Stomach (tissue), 19 donors: ENCODE measurements around the gene CDCA3. TPM values are rescaled to one million over a fixed set of nuclear protein-coding genes. Genes with fewer than 3 reads are reported as not detected.
A peak's percentile ranks its signal among the peaks of the same experiment; 100 is the strongest.

Experiments
- DNase-seq, 2 donors: peaks; one replicate each; pipeline versions ENCODE4 v3.0.0 to v3.0.0-alpha.2; 2013 to 2019
- H3K27ac ChIP-seq, 5 donors: fragments of 200-600 bp in 4 of 5; sonication (generic) in 4 of 5; one replicate each; pipeline ENCODE4 v1.5.1; 2013 to 2019; ENCODE audit warnings: mild to moderate bottlenecking in 1 of 5, moderate library complexity in 1 of 5
- H3K27me3 ChIP-seq, 3 donors: fragments of 200-600 bp; sonication (generic); one replicate each; pipeline ENCODE4 v1.5.1; 2017 to 2019; ENCODE audit warnings: mixed run types in 1 of 3
- H3K36me3 ChIP-seq, 4 donors: fragments of 200-600 bp; sonication (generic); 1 replicate in 3 of 4; 2 replicates in 1 of 4; pipeline ENCODE4 v1.5.1; 2016 to 2019
- H3K4me1 ChIP-seq, 4 donors: fragments of 200-600 bp; sonication (generic); one replicate each; pipeline ENCODE4 v1.5.1; 2016 to 2019
- H3K4me3 ChIP-seq, 4 donors: fragments of 200-600 bp; sonication (generic) in 3 of 4; one replicate each; pipeline ENCODE4 v1.5.1; 2016 to 2019; ENCODE audit warnings: mild to moderate bottlenecking in 1 of 4
- H3K9me3 ChIP-seq, 4 donors: fragments of 200-600 bp; sonication (generic); one replicate each; pipeline ENCODE4 v1.5.1; 2016 to 2019
- CTCF ChIP-seq, 7 experiments: fragments of 450-650 bp in 4 of 7; fragments of 200-600 bp in 3 of 7; sonication (generic) in 3 of 7; IDR thresholded peaks; one replicate each; pipeline ENCODE4 v1.5.1; 2016 to 2019; ENCODE audit warnings: antibody characterized with exemption in 7 of 7, control low read depth in 2 of 7, mild to moderate bottlenecking in 1 of 7
- EP300 ChIP-seq: sonication (generic); formaldehyde crosslinking; IDR thresholded peaks from one replicate; pipeline ENCODE4 v1.6.1; 2017; ENCODE audit warnings: antibody characterized with exemption
- POLR2A ChIP-seq, 4 donors: fragments of 450-650 bp; IDR thresholded peaks; one replicate each; pipeline ENCODE4 v1.6.1; 2016; ENCODE audit warnings: antibody characterized with exemption in 4 of 4, control low read depth in 2 of 4, mild to moderate bottlenecking in 1 of 4, moderate library complexity in 1 of 4
- POLR2AphosphoS5 ChIP-seq, 3 donors: sonication (generic); formaldehyde crosslinking; IDR thresholded peaks; one replicate each; pipeline ENCODE4 v1.6.1; 2016; ENCODE audit warnings: antibody characterized with exemption in 3 of 3
- WGBS, 5 donors: extraction: QIAGEN DNeasy Blood & Tissue Kit in 3 of 5; methylation state at CpG; one replicate each; pipeline versions ENCODE4 v1.1.5 to v1.1.7; 2013 to 2018; 5-methylcytosine and 5-hydroxymethylcytosine counted together
- intact Hi-C: fragments of 100-400 bp; cut with DNase I; formaldehyde crosslinking; loops from one replicate; pipeline ENCODE4 v1.15.1; 2023; ENCODE audit warnings: low total_unique reads
- long read RNA-seq, 10 donors: transcript quantifications; one replicate each; lab custom pipeline, GENCODE V29; 2026
- polyA plus RNA-seq, 3 donors: library from polyadenylated mRNA; stranded (reverse); fragments of 200-250 nt; gene quantifications; one replicate each; pipeline ENCODE4 v1.2.3, GENCODE V29; 2013
- total RNA-seq, 5 donors: library from RNA; depleted of rRNA; stranded (reverse); fragments of >200 nt; gene quantifications; one replicate each; pipeline versions ENCODE4 v1.1.0 to v1.2.3, GENCODE V29; 2014 to 2016
- donor health status: healthy with polysubstance abuse.
- donor health status: Bipolar disorder and iron deficiency.
- donor health status: healthy.

CDCA3 gene
- 10 to 100 TPM in 3 of 5 donors, 1 to 10 TPM in 2; 3.3 to 56.0 (median 19.6) TPM for total RNA-seq
- polyA plus RNA-seq, result 10 to 100 TPM in 1 of 3 donors, 1 to 10 TPM in 2; 2.1 to 12.2 (median 9.8) TPM
- long read RNA-seq, donor 1, partial matches to known transcripts, result 295 of 297 reads
- long read RNA-seq, donor 1, other reads (novel, unspliced or antisense), result 0 of 297 reads
- long read RNA-seq, donor 2, partial matches to known transcripts, result 419 of 427 reads
- long read RNA-seq, donor 2, other reads (novel, unspliced or antisense), result 0 of 427 reads
- long read RNA-seq, donor 3, partial matches to known transcripts, result 6 of 10 reads
- long read RNA-seq, donor 3, other reads (novel, unspliced or antisense), result 0 of 10 reads
- long read RNA-seq, donor 4, result 0 reads
- long read RNA-seq, donor 5, transcript CDCA3-207 (6 exons, 1,943 nt), result major isoform, 7 of 35 reads
- long read RNA-seq, donor 5, partial matches to known transcripts, result 19 of 35 reads
- long read RNA-seq, donor 5, other reads (novel, unspliced or antisense), result 6 of 35 reads
- long read RNA-seq, donor 6, transcript CDCA3-207 (6 exons, 1,943 nt), result major isoform, 6 of 11 reads
- long read RNA-seq, donor 6, partial matches to known transcripts, result 0 of 11 reads
- long read RNA-seq, donor 6, other reads (novel, unspliced or antisense), result 0 of 11 reads
- long read RNA-seq, donor 7, partial matches to known transcripts, result 0 of 4 reads
- long read RNA-seq, donor 7, other reads (novel, unspliced or antisense), result 0 of 4 reads
- long read RNA-seq, donor 8, partial matches to known transcripts, result 324 of 334 reads
- long read RNA-seq, donor 8, other reads (novel, unspliced or antisense), result 7 of 334 reads
- long read RNA-seq, donor 9, partial matches to known transcripts, result 0 of 4 reads
- long read RNA-seq, donor 9, other reads (novel, unspliced or antisense), result 0 of 4 reads
- long read RNA-seq, donor 10, partial matches to known transcripts, result 0 of 1 reads
- long read RNA-seq, donor 10, other reads (novel, unspliced or antisense), result 0 of 1 reads

- 0 to 1% (median 0%) methylated on average over 37 of the region's 37 CpGs for WGBS, 5 donors
Measured at GRCh38 chr12:6851153-6851920, at the start of gene CDCA3. CDCA3 (minus strand) TSS chr12:6851286; CDS start chr12:6850952, 334 bp downstream.

DNA sequence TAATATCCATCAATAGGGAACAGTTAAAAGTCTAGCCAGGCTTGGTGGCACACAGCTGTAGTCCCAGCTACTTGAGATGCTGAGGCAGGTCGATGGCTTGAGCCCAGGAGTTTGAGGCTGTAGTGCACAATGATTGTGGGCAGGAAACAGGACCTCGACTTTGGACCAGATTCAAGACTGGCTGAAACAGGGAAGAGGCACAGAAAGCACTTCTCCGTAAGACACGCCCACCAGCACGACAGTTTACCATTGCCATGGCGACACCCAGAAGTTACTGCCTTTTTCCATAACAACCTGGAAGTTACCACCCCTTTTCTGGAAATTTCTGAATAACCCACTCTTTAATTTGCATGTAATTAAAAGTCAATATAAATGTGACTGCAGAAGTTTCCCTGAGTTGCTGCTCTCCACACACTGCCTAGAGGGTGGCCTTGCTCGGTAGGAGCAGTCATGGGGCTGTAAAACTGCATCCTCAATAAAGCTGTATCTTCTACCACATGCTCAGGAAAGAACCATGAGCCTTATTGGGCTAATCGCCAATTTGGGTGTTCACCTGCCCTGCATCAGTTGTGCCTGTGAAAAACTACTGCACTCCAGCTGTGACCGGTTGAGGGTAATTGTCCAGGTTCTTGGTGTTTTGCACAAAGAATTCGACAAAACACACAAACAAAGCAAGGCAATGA lies 48.9 kb upstream of the CDCA3 start:
- peak; percentile 58 to 82 for DNase-seq
- Histone ChIP-seq H3K27ac (peak overlapping the region in 1 of 5 donors; percentile 16), H3K27me3 (no peaks in the 10 kb centered on the region), H3K36me3 (no peaks in the 10 kb centered on the region), H3K4me1 (peaks cover 7 to 24% (median 21%) of the 10 kb centered on the region in 4 donors), H3K4me3 (no peak overlapping the region), H3K9me3 (no peaks in the 10 kb centered on the region)
- intact Hi-C loops, result no loop called here
- peak in 1 of 3 donors; percentile 14 for TF ChIP-seq POLR2AphosphoS5 (IDR thresholded peaks at IDR 0.05)
- TF ChIP-seq EP300, result no peak
- no peak for TF ChIP-seq POLR2A (IDR thresholded peaks at IDR 0.05)
- no peak for TF ChIP-seq CTCF (IDR thresholded peaks at IDR 0.05)
- 36 to 46% (median 40%) methylated on average over 10 of the region's 10 CpGs for WGBS, 5 donors

More at GRCh38 chr12:6851153-6851920, at the start of gene CDCA3:
- TF ChIP-seq POLR2A (IDR thresholded peaks at IDR 0.05), result peak in 2 of 4 donors; percentile 83 to 92
- TF ChIP-seq POLR2AphosphoS5 (IDR thresholded peaks at IDR 0.05), result peak; percentile 80 to 99 (median 99)
- TF ChIP-seq EP300, result no peak
- no peak for TF ChIP-seq CTCF (IDR thresholded peaks at IDR 0.05)
- peaks cover 11 to 43% (median 35%) of the 10 kb centered on the region in 4 donors for H3K36me3 ChIP-seq
- H3K4me3 ChIP-seq, result peak within 1 kb of the TSS; percentile 66 to 84 (median 66)
- intact Hi-C loops, result no loop called here
- peaks cover 9 to 37% (median 25%) of the 10 kb centered on the region in 4 donors for H3K4me1 ChIP-seq
- peak within 1 kb of the TSS; percentile 88 to 96 (median 95) for H3K27ac ChIP-seq
- DNase-seq, result peak; percentile 98 to 99
- H3K9me3 ChIP-seq, result no peaks in the 10 kb centered on the region
- no peaks in the 10 kb centered on the region for H3K27me3 ChIP-seq

DNA sequence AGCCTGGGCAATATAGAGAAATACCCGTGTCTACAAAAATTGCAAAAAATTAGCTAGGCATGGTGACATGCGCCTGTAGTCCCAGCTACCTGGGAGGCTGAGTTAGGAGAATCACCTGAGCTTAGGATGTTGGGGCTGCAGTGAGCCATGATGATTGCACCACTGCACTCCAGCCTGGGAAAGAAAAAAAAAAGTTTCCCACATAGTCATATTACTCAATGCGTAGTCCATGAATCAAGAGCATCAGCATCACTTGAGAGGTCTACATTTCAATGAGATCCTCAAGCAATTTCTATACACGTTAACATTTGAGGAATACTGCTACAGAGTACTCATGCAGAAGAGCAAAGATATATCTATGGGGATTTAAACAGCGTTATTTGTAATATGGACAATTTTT lies 48.3 kb upstream of the CDCA3 start:
- H3K36me3 ChIP-seq, result no peaks in the 10 kb centered on the region
- WGBS, 5 donors, result 69 to 80% (median 78%) methylated on average over 5 of the region's 5 CpGs
- no peaks in the 10 kb centered on the region for H3K27me3 ChIP-seq
- peak overlapping the region in 1 of 5 donors; percentile 16 for H3K27ac ChIP-seq
- no peak overlapping the region for H3K4me3 ChIP-seq
- peaks cover 5 to 21% (median 17%) of the 10 kb centered on the region in 4 donors for H3K4me1 ChIP-seq
- DNase-seq, result no peak
- intact Hi-C loops, result no loop called here
- TF ChIP-seq EP300 (no peak), POLR2A (IDR thresholded peaks at IDR 0.05) (no peak), CTCF (IDR thresholded peaks at IDR 0.05) (no peak), POLR2AphosphoS5 (IDR thresholded peaks at IDR 0.05) (no peak)
- H3K9me3 ChIP-seq, result no peaks in the 10 kb centered on the region
